Vagina (tissue), 2 donors: ENCODE measurements around the gene TBC1D7.

Experiments used
- POLR2A ChIP-seq, 2 donors: fragments of 450-650 bp; IDR thresholded peaks; one replicate each; pipeline ENCODE4 v1.6.1; 2017; ENCODE audit warnings: antibody characterized with exemption in 2 of 2, mild to moderate bottlenecking in 2 of 2, moderate library complexity in 2 of 2
- TF ChIP-seq, protein P1 (sequence below), 3 experiments: fragments of 450-650 bp in 2 of 3; fragments of 200-600 bp in 1 of 3; sonication (generic) in 1 of 3; IDR thresholded peaks; one replicate each; pipeline ENCODE4 v1.5.1; 2017 to 2019; ENCODE audit warnings: antibody characterized with exemption in 3 of 3, mild to moderate bottlenecking in 2 of 3, moderate library complexity in 2 of 3

- TF ChIP-seq, protein P1, sequence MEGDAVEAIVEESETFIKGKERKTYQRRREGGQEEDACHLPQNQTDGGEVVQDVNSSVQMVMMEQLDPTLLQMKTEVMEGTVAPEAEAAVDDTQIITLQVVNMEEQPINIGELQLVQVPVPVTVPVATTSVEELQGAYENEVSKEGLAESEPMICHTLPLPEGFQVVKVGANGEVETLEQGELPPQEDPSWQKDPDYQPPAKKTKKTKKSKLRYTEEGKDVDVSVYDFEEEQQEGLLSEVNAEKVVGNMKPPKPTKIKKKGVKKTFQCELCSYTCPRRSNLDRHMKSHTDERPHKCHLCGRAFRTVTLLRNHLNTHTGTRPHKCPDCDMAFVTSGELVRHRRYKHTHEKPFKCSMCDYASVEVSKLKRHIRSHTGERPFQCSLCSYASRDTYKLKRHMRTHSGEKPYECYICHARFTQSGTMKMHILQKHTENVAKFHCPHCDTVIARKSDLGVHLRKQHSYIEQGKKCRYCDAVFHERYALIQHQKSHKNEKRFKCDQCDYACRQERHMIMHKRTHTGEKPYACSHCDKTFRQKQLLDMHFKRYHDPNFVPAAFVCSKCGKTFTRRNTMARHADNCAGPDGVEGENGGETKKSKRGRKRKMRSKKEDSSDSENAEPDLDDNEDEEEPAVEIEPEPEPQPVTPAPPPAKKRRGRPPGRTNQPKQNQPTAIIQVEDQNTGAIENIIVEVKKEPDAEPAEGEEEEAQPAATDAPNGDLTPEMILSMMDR (IDR thresholded peaks at IDR 0.05): no peak
- TF ChIP-seq POLR2A (IDR thresholded peaks at IDR 0.05): no peak
These were observed 32.6 kb upstream of the TBC1D7 start for GRCh38 chr6:13360671-13361540.
